ENCODE measurements around the gene SMAD1.

DNA sequence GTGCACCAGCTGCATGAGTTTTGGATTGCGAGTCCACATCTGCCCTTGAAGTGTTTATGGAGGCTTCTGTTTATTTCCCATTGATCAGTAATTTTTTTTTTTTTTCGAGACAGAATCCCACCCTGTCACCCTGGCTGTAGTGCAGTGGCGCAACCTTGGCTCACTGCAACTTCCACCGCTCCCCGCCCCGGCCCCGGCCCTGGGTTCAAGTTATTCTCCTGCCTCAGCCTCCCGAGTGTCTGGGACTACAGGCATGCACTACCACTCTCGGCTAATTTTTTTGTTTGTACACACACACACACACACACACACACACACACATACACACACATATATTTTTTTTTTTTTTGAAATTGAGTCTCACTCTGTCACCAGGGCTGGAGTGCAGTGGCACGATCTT, 46.1 kb downstream of the SMAD1 start:
- TF ChIP-seq, protein P1, sequence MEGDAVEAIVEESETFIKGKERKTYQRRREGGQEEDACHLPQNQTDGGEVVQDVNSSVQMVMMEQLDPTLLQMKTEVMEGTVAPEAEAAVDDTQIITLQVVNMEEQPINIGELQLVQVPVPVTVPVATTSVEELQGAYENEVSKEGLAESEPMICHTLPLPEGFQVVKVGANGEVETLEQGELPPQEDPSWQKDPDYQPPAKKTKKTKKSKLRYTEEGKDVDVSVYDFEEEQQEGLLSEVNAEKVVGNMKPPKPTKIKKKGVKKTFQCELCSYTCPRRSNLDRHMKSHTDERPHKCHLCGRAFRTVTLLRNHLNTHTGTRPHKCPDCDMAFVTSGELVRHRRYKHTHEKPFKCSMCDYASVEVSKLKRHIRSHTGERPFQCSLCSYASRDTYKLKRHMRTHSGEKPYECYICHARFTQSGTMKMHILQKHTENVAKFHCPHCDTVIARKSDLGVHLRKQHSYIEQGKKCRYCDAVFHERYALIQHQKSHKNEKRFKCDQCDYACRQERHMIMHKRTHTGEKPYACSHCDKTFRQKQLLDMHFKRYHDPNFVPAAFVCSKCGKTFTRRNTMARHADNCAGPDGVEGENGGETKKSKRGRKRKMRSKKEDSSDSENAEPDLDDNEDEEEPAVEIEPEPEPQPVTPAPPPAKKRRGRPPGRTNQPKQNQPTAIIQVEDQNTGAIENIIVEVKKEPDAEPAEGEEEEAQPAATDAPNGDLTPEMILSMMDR (IDR thresholded peaks at IDR 0.05) = no peak
- TF ChIP-seq POLR2A (IDR thresholded peaks at IDR 0.05) = no peak
